ENCODE measurements around the gene TDRD10.

The TDRD10 gene

GRCh38 chr1:154503898-154504297 lies 1.9 kb downstream of the TDRD10 start:
- DNase-seq (ENCODE audit: low read depth), result no peak
- H3K4me3 ChIP-seq (ENCODE audit: control insufficient read depth, low read depth, low read length), result no peak overlapping the region
- TF ChIP-seq, protein P1, sequence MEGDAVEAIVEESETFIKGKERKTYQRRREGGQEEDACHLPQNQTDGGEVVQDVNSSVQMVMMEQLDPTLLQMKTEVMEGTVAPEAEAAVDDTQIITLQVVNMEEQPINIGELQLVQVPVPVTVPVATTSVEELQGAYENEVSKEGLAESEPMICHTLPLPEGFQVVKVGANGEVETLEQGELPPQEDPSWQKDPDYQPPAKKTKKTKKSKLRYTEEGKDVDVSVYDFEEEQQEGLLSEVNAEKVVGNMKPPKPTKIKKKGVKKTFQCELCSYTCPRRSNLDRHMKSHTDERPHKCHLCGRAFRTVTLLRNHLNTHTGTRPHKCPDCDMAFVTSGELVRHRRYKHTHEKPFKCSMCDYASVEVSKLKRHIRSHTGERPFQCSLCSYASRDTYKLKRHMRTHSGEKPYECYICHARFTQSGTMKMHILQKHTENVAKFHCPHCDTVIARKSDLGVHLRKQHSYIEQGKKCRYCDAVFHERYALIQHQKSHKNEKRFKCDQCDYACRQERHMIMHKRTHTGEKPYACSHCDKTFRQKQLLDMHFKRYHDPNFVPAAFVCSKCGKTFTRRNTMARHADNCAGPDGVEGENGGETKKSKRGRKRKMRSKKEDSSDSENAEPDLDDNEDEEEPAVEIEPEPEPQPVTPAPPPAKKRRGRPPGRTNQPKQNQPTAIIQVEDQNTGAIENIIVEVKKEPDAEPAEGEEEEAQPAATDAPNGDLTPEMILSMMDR (IDR thresholded peaks at IDR 0.05; ENCODE audit: control insufficient read depth, insufficient read depth, low read depth, low read length, missing control alignments), result no peak

DNA sequence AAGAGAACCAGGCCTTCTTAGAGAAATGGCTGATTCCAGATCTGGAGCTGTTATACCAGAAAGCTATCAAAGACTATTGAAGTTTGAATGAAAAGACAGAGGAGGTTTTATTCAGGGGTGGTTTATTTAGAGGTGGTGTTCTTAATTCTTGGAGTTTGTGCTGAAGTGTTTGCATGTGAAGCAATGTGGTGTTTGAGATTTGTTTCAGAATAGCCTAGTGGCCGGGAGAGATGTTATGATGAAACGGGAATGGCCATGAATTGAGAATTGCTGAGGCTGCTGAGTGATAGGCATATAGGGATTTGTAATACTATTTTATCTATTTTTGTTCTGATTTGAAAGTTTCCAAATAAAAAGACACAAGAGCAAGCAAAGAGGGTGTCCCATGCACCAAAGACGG lies 10.7 kb downstream of the TDRD10 start:
- DNase-seq (ENCODE audit: low read depth), result no peak
- TF ChIP-seq, protein P1 (IDR thresholded peaks at IDR 0.05; ENCODE audit: control insufficient read depth, insufficient read depth, low read depth, low read length, missing control alignments), result no peak
- no peak overlapping the region for H3K4me3 ChIP-seq (ENCODE audit: control insufficient read depth, low read depth, low read length)

DNA sequence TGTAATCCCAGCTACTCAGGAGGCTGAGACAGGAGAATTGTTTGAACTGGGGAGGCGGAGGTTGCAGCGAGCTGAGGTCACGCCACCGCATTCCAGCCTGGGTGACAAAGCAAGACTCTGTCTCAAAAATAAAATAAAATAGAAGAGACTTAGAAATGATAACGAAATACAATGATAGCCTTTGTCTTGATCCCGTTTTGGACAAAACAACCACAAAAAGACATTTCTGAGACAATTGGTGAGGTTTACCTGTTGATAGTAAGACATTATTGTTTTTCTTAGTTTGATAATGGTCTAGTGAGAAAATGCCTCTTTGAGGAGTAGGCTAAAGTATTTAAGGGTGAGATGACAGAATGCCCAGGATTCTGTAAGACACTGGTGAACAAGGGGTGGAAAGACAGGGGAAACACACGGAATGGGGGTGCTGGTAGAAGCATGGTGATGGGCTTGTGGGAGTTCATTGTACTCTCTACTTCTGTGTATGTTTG lies 12.1 kb downstream of the TDRD10 start:
- H3K4me3 ChIP-seq (ENCODE audit: control insufficient read depth, low read depth, low read length), result no peak overlapping the region
- DNase-seq (ENCODE audit: low read depth), result no peak
- TF ChIP-seq, protein P1 (IDR thresholded peaks at IDR 0.05; ENCODE audit: control insufficient read depth, insufficient read depth, low read depth, low read length, missing control alignments), result no peak

- no peak overlapping the region for H3K4me3 ChIP-seq (ENCODE audit: control insufficient read depth, low read depth, low read length)
- DNase-seq (ENCODE audit: low read depth), result no peak
- TF ChIP-seq, protein P1 (IDR thresholded peaks at IDR 0.05; ENCODE audit: control insufficient read depth, insufficient read depth, low read depth, low read length, missing control alignments), result no peak
Measured at GRCh38 chr1:154517661-154518060, 15.6 kb downstream of the TDRD10 start.

DNA sequence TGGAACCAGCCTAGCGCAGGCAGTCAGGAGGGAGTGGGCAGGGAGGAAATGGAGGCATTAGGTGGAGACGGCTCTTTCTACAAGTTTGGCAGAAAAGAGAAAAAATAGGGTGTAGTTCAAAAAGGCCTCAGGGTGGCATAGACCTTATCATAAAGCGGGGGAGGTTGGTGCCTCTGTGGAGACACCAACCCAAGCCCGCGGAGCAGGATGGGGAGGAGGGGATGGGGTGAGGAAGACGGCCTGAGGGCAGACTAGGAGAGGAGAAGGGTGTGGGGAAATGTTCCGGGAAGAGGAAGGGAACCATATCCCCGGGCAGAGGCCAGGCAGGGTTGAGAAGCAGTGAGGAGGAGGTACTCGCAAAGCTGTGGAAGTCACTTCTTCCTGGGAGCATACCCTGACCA lies 17.6 kb downstream of the TDRD10 start:
- TF ChIP-seq, protein P1 (IDR thresholded peaks at IDR 0.05; ENCODE audit: control insufficient read depth, insufficient read depth, low read depth, low read length, missing control alignments), result no peak
- no peak for DNase-seq (ENCODE audit: low read depth)
- H3K4me3 ChIP-seq (ENCODE audit: control insufficient read depth, low read depth, low read length), result no peak overlapping the region

DNA sequence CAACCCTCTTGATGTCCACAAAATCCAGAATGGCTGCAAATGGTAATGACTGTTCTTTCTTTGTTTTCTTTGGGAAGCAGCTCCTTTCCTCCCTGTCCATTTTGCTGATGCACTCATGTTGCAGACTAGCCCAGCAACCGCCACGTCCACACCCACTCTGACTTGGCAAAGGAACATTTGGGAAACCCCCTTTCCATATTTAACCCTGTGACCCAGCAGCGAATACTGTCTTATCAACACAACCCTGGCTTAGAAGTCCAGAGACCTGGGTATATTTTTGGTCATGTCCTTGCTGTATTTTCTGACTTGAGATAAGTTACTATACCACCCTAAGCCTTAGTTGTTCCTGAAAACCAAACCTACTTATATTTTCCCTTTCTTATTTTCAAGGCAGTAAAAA lies 18.3 kb downstream of the TDRD10 start:
- TF ChIP-seq, protein P1 (IDR thresholded peaks at IDR 0.05; ENCODE audit: control insufficient read depth, insufficient read depth, low read depth, low read length, missing control alignments), result no peak
- DNase-seq (ENCODE audit: low read depth), result no peak
- no peak overlapping the region for H3K4me3 ChIP-seq (ENCODE audit: control insufficient read depth, low read depth, low read length)

- TF ChIP-seq, protein P1 (IDR thresholded peaks at IDR 0.05; ENCODE audit: control insufficient read depth, insufficient read depth, low read depth, low read length, missing control alignments), result no peak
- DNase-seq (ENCODE audit: low read depth), result no peak
- H3K4me3 ChIP-seq (ENCODE audit: control insufficient read depth, low read depth, low read length), result no peak overlapping the region
Measured at GRCh38 chr1:154521695-154522094, 19.7 kb downstream of the TDRD10 start.

Data from AG09309 (cell line).